Neural cell (in vitro differentiated cells): Measurements from ENCODE around the gene RBMS3. TPM values are rescaled to one million over a fixed set of nuclear protein-coding genes. Genes with fewer than 3 reads are reported as not detected.

ENCODE experiments used
- H2AFZ ChIP-seq: fragments of 200-600, 300-800 bp; sonication (generic), shearing (Covaris generic); 2 replicates; pipeline ENCODE4 v1.6.0; 2014; ENCODE audit warnings: low read depth, mild to moderate bottlenecking, antibody characterized with exemption, low read length, moderate library complexity
- H3F3A ChIP-seq: fragments of 200-600 bp; shearing (Covaris generic); 2 replicates; pipeline ENCODE4 v1.6.1; 2016; ENCODE audit warnings: mild to moderate bottlenecking, moderate library complexity, mixed read lengths, antibody characterized with exemption, low read length; ENCODE audit not compliant: insufficient read depth, poor library complexity, severe bottlenecking
- H3K27ac ChIP-seq: fragments of 200-600, 300-800 bp; sonication (generic), shearing (Covaris generic); 2 replicates; pipeline ENCODE4 v1.5.1; 2014; ENCODE audit warnings: mild to moderate bottlenecking, low read length, moderate library complexity
- H3K27me3 ChIP-seq: fragments of 300-800, 200-600 bp; sonication (generic), shearing (Covaris generic); 2 replicates; pipeline ENCODE4 v1.6.0; 2014; ENCODE audit warnings: mild to moderate bottlenecking, low read depth, low read length, moderate library complexity; ENCODE audit not compliant: insufficient read depth
- H3K36me3 ChIP-seq: fragments of 300-800, 200-600 bp; sonication (generic), shearing (Covaris generic); 2 replicates; pipeline ENCODE4 v1.5.1; 2014; ENCODE audit warnings: mild to moderate bottlenecking, antibody characterized with exemption, low read length, moderate library complexity; ENCODE audit not compliant: insufficient read depth
- H3K4me2 ChIP-seq: fragments of 300-800, 200-600 bp; sonication (generic), shearing (Covaris generic); 2 replicates; pipeline ENCODE4 v1.6.0; 2014; ENCODE audit warnings: mild to moderate bottlenecking, low read length
- H3K4me3 ChIP-seq: fragments of 300-800, 200-600 bp; sonication (generic), shearing (Covaris generic); 2 replicates; pipeline ENCODE4 v1.5.1; 2014; ENCODE audit warnings: mild to moderate bottlenecking, low read length, moderate library complexity
- H3K79me2 ChIP-seq: fragments of 200-600 bp; shearing (Covaris generic); replicated peaks from 2 replicates; pipeline ENCODE4 v1.6.0; 2014; ENCODE audit warnings: mild to moderate bottlenecking, low read length, moderate library complexity; ENCODE audit not compliant: insufficient read depth
- H3K9ac ChIP-seq: fragments of 300-800, 200-600 bp; sonication (generic), shearing (Covaris generic); 2 replicates; pipeline ENCODE4 v1.6.1; 2016; ENCODE audit warnings: mild to moderate bottlenecking, low read length, mixed read lengths
- H3K9me2 ChIP-seq: fragments of 200-600 bp; shearing (Covaris generic); 2 replicates; pipeline ENCODE4 v1.6.1; 2016; ENCODE audit warnings: mild to moderate bottlenecking, low read length, mixed read lengths; ENCODE audit not compliant: insufficient read depth
- H3K9me3 ChIP-seq: fragments of 200-600, 300-800 bp; sonication (generic), shearing (Covaris generic); 2 replicates; pipeline ENCODE4 v1.6.1; 2016; ENCODE audit warnings: mild to moderate bottlenecking, mixed run types, low read length, moderate library complexity, mixed read lengths
- H4K20me1 ChIP-seq: fragments of 200-600 bp; shearing (Covaris generic); 2 replicates; pipeline ENCODE4 v1.6.1; 2016; ENCODE audit warnings: mild to moderate bottlenecking, mixed run types; ENCODE audit not compliant: insufficient read depth
- CTCF ChIP-seq: fragments of 450-650 bp; IDR thresholded peaks from 2 replicates; pipeline ENCODE4 v1.5.1; 2014; ENCODE audit warnings: antibody characterized with exemption, mild to moderate bottlenecking, moderate library complexity; ENCODE audit not compliant: poor library complexity, severe bottlenecking
- EP300 ChIP-seq: fragments of 450-650 bp; conservative IDR thresholded peaks from 2 replicates; pipeline ENCODE4 v1.6.1; 2014; ENCODE audit warnings: antibody characterized with exemption, mild to moderate bottlenecking, moderate library complexity; ENCODE audit not compliant: poor library complexity, severe bottlenecking
- EZH2 ChIP-seq: fragments of 200-600, 300-800 bp; shearing (Covaris generic), sonication (generic); IDR thresholded peaks from 2 replicates; pipeline ENCODE4 v1.6.1; 2014; ENCODE audit warnings: antibody characterized with exemption, low read length, borderline replicate concordance, mild to moderate bottlenecking; ENCODE audit not compliant: insufficient read depth, poor library complexity, severe bottlenecking
- MXI1 ChIP-seq: fragments of 450-650 bp; conservative IDR thresholded peaks from 2 replicates; pipeline ENCODE4 v1.6.1; 2014; ENCODE audit warnings: antibody characterized with exemption, mild to moderate bottlenecking; ENCODE audit not compliant: poor library complexity, severe bottlenecking
- POLR2AphosphoS5 ChIP-seq: IDR thresholded peaks from 2 replicates; pipeline ENCODE4 v1.6.1; 2012
- RAD21 ChIP-seq: fragments of 450-650 bp; conservative IDR thresholded peaks from 2 replicates; pipeline ENCODE4 v1.6.1; 2014; ENCODE audit warnings: antibody characterized with exemption, mild to moderate bottlenecking, moderate library complexity
- SMC3 ChIP-seq: fragments of 450-650 bp; conservative IDR thresholded peaks from 2 replicates; pipeline ENCODE4 v1.6.1; 2014; ENCODE audit warnings: antibody characterized with exemption, mild to moderate bottlenecking, moderate library complexity; ENCODE audit not compliant: poor library complexity
- TAF1 ChIP-seq: IDR thresholded peaks from 2 replicates; pipeline ENCODE4 v1.6.1; 2012; ENCODE audit warnings: low read depth
- polyA plus RNA-seq: library from polyadenylated mRNA; depleted of rRNA; stranded (reverse); fragments of >200 nt; gene quantifications from 2 replicates; pipeline ENCODE4 v1.2.3, GENCODE V29; 2014
- TF ChIP-seq, protein P1 (sequence below): IDR thresholded peaks from 2 replicates; pipeline ENCODE4 v1.6.1; 2012; ENCODE audit warnings: borderline replicate concordance

Gene RBMS3
- polyA plus RNA-seq, 1 donor from 2014 or later = 0.53 TPM

- Histone ChIP-seq H3K79me2 (no peaks in the 10 kb centered on the region), H3K9me2 (no peaks in the 10 kb centered on the region), H4K20me1 (no peaks in the 10 kb centered on the region), H3F3A (no peaks in the 10 kb centered on the region), H3K9ac (no peak overlapping the region), H3K27me3 (no peaks in the 10 kb centered on the region), H3K27ac (no peak overlapping the region), H2AFZ (no peak overlapping the region), H3K4me3 (peak overlapping the region; percentile 9), H3K36me3 (no peaks in the 10 kb centered on the region), H3K4me2 (no peak overlapping the region), H3K9me3 (no peaks in the 10 kb centered on the region)
- TF ChIP-seq EP300 (peak; percentile 94), CTCF (no peak), TAF1 (no peak), POLR2AphosphoS5 (peak; percentile 77)
Measured at GRCh38 chr3:29759411-29760225, 478.7 kb downstream of the RBMS3 start.

DNA sequence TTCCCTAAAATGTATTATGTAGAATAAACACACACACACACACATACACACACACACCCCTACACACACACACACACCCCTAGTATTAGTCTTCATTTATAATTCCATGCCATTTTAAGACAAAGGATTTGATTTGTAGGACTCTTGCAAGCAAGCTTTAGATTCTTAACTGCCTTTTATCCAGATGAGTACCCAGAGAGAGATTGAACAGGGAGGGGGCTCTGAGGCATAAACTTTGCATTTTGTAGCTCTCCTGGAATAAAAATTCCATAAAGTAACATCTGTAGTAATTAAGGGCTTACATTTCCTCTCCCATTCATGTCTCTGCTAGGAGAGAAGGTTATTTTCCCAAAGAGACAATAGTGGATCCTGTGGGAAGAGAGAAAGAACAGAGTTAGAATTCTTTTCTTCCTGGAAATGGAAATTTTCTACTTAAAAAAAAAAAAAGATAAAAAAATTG, 479.4 kb downstream of the RBMS3 start:
- H3K9me2 ChIP-seq = no peaks in the 10 kb centered on the region
- no peaks in the 10 kb centered on the region for H3K9me3 ChIP-seq
- H2AFZ ChIP-seq = no peak overlapping the region
- no peaks in the 10 kb centered on the region for H3K79me2 ChIP-seq
- H3K27me3 ChIP-seq = no peaks in the 10 kb centered on the region
- TF ChIP-seq, protein P1, sequence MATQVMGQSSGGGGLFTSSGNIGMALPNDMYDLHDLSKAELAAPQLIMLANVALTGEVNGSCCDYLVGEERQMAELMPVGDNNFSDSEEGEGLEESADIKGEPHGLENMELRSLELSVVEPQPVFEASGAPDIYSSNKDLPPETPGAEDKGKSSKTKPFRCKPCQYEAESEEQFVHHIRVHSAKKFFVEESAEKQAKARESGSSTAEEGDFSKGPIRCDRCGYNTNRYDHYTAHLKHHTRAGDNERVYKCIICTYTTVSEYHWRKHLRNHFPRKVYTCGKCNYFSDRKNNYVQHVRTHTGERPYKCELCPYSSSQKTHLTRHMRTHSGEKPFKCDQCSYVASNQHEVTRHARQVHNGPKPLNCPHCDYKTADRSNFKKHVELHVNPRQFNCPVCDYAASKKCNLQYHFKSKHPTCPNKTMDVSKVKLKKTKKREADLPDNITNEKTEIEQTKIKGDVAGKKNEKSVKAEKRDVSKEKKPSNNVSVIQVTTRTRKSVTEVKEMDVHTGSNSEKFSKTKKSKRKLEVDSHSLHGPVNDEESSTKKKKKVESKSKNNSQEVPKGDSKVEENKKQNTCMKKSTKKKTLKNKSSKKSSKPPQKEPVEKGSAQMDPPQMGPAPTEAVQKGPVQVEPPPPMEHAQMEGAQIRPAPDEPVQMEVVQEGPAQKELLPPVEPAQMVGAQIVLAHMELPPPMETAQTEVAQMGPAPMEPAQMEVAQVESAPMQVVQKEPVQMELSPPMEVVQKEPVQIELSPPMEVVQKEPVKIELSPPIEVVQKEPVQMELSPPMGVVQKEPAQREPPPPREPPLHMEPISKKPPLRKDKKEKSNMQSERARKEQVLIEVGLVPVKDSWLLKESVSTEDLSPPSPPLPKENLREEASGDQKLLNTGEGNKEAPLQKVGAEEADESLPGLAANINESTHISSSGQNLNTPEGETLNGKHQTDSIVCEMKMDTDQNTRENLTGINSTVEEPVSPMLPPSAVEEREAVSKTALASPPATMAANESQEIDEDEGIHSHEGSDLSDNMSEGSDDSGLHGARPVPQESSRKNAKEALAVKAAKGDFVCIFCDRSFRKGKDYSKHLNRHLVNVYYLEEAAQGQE = no peak
- no peak for TF ChIP-seq CTCF
- TF ChIP-seq TAF1 = no peak
- no peak for TF ChIP-seq POLR2AphosphoS5
- no peak for TF ChIP-seq EZH2
- TF ChIP-seq EP300 = no peak
- TF ChIP-seq MXI1 = no peak
- no peak for TF ChIP-seq SMC3
- no peak for TF ChIP-seq RAD21
- H3K9ac ChIP-seq = no peak overlapping the region
- H3K36me3 ChIP-seq = no peaks in the 10 kb centered on the region
- H3K4me2 ChIP-seq = no peak overlapping the region
- no peak overlapping the region for H3K4me3 ChIP-seq
- no peaks in the 10 kb centered on the region for H3F3A ChIP-seq
- H4K20me1 ChIP-seq = no peaks in the 10 kb centered on the region
- H3K27ac ChIP-seq = no peak overlapping the region
